ENCODE results near the gene ZNF507. TPM values are rescaled to one million over a fixed set of nuclear protein-coding genes. Genes with fewer than 3 reads are reported as not detected.
"Not testable (repeated sequence)": the region's sequence is repeated elsewhere in the genome, so short reads cannot be mapped to it uniquely, and the experiment has no call there.

ZNF507 gene
- total RNA-seq, 1 donor from 2014 or later, result 12.9 TPM

GRCh38 chr19:32407004-32407992, 61.9 kb downstream of the ZNF507 start:
- DNase-seq (ENCODE audit: low read depth, low spot score), result no peak

- DNase-seq (ENCODE audit: low read depth, low spot score), result no peak
Measured at GRCh38 chr19:32415246-32415645, 69.8 kb downstream of the ZNF507 start.

GRCh38 chr19:32415669-32416068, 70.3 kb downstream of the ZNF507 start:
- no peak for DNase-seq (ENCODE audit: low read depth, low spot score)

- no peak for DNase-seq (ENCODE audit: low read depth, low spot score)
Measured at GRCh38 chr19:32416749-32417456, 71.5 kb downstream of the ZNF507 start.

GRCh38 chr19:32418155-32418554, 72.7 kb downstream of the ZNF507 start:
- no peak for DNase-seq (ENCODE audit: low read depth, low spot score)

- no peak for DNase-seq (ENCODE audit: low read depth, low spot score)
Measured at GRCh38 chr19:32421589-32422361, 76.4 kb downstream of the ZNF507 start.

- no peak for DNase-seq (ENCODE audit: low read depth, low spot score)
Measured at GRCh38 chr19:32422435-32422834, 77.0 kb downstream of the ZNF507 start.

GRCh38 chr19:32423944-32424343, 78.5 kb downstream of the ZNF507 start:
- not testable (repeated sequence) for DNase-seq (ENCODE audit: low read depth, low spot score)

GRCh38 chr19:32427536-32427935, 82.1 kb downstream of the ZNF507 start:
- DNase-seq (ENCODE audit: low read depth, low spot score), result no peak

- DNase-seq (ENCODE audit: low read depth, low spot score), result no peak
Measured at GRCh38 chr19:32436692-32437091, 91.3 kb downstream of the ZNF507 start.

- DNase-seq (ENCODE audit: low read depth, low spot score), result no peak
Measured at GRCh38 chr19:32437096-32437495, 91.7 kb downstream of the ZNF507 start.

Other genes with a start within 250 kb of the ZNF507 start
- 22.2 and 22.7 TPM in 2 replicates for gene DPY19L3, start 60.2 kb downstream of the ZNF507 start, total RNA-seq
- gene PDCD5, start 235.6 kb downstream of the ZNF507 start, total RNA-seq, result 147 and 155 TPM in 2 replicates

Measured in pulmonary artery endothelial cell (primary cell).